ENCODE measurements around the gene BMPR1A. TPM values are rescaled to one million over a fixed set of nuclear protein-coding genes. Genes with fewer than 3 reads are reported as not detected.

Gene BMPR1A
- total RNA-seq, 1 experiment from 2014 or later = 104 TPM

DNA sequence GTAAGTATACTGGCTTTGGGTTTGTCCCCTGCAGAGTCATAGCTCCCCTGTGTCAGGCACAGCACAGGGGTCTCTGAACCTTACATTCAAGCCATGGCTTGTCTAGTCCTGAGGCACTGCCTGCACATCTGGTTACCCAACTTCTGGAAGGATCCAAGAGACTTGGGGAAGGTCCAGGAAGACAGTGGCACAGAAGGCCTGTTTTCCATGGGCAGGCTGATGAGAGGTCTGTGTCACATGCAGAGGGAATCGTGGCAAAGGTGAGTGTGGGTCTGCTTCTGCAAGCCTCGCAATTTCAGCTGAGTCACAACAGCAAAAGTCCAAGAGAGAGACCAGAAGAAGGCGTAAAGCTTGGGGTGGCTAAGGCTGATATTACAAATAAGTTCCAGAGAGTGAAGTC lies 28.4 kb upstream of the BMPR1A start:
- Mint-ChIP-seq H3K27me3 (ENCODE audit: low read depth) (no peaks in the 10 kb centered on the region), H3K27ac (peak overlapping the region; percentile 11; the same call in 1 of the 2 replicates), H3K4me3 (no peak overlapping the region), H3K9me3 (no peaks in the 10 kb centered on the region), H3K4me1 (peaks cover 5% of the 10 kb centered on the region), H3K36me3 (no peaks in the 10 kb centered on the region)
- ChIA-PET CTCF (no interaction called here), POLR2A (no interaction called here)
- no peak for DNase-seq (ENCODE audit: low spot score)
- TF ChIP-seq TEAD4 (CRISPR knock-in tag; IDR thresholded peaks at IDR 0.05) (no peak), CDX4 (CRISPR knock-in tag; IDR thresholded peaks at IDR 0.05; ENCODE audit: borderline replicate concordance) (no peak), JUN (CRISPR knock-in tag; IDR thresholded peaks at IDR 0.05) (no peak), PRRX2 (CRISPR knock-in tag; IDR thresholded peaks at IDR 0.05) (no peak), RELA (CRISPR knock-in tag; IDR thresholded peaks at IDR 0.05; ENCODE audit: borderline replicate concordance) (no peak), ATF6 (CRISPR knock-in tag; IDR thresholded peaks at IDR 0.05) (no peak), ZNF416 (CRISPR knock-in tag; IDR thresholded peaks at IDR 0.05) (no peak), ZNF423 (CRISPR knock-in tag; IDR thresholded peaks at IDR 0.05) (no peak), SMAD3 (CRISPR knock-in tag; IDR thresholded peaks at IDR 0.05; ENCODE audit: borderline replicate concordance) (no peak), ZNF317 (CRISPR knock-in tag; IDR thresholded peaks at IDR 0.05; ENCODE audit: borderline replicate concordance, low read depth) (no peak), OVOL2 (CRISPR knock-in tag; IDR thresholded peaks at IDR 0.05; ENCODE audit: borderline replicate concordance) (no peak), MXD4 (CRISPR knock-in tag; IDR thresholded peaks at IDR 0.05; ENCODE audit: borderline replicate concordance) (no peak), TP53 (CRISPR knock-in tag; IDR thresholded peaks at IDR 0.05) (no peak), KAT7 (CRISPR knock-in tag; IDR thresholded peaks at IDR 0.05; ENCODE audit: borderline replicate concordance) (no peak), AR (CRISPR knock-in tag; IDR thresholded peaks at IDR 0.05) (no peak), GRHL2 (CRISPR knock-in tag; IDR thresholded peaks at IDR 0.05; ENCODE audit: insufficient replicate concordance, severe bottlenecking) (no peak)
- TF ChIP-seq, protein P1, sequence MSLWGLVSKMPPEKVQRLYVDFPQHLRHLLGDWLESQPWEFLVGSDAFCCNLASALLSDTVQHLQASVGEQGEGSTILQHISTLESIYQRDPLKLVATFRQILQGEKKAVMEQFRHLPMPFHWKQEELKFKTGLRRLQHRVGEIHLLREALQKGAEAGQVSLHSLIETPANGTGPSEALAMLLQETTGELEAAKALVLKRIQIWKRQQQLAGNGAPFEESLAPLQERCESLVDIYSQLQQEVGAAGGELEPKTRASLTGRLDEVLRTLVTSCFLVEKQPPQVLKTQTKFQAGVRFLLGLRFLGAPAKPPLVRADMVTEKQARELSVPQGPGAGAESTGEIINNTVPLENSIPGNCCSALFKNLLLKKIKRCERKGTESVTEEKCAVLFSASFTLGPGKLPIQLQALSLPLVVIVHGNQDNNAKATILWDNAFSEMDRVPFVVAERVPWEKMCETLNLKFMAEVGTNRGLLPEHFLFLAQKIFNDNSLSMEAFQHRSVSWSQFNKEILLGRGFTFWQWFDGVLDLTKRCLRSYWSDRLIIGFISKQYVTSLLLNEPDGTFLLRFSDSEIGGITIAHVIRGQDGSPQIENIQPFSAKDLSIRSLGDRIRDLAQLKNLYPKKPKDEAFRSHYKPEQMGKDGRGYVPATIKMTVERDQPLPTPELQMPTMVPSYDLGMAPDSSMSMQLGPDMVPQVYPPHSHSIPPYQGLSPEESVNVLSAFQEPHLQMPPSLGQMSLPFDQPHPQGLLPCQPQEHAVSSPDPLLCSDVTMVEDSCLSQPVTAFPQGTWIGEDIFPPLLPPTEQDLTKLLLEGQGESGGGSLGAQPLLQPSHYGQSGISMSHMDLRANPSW (CRISPR knock-in tag; conservative IDR thresholded peaks at IDR 0.05; ENCODE audit: low read depth) = no peak
- TF ChIP-seq, protein P2, sequence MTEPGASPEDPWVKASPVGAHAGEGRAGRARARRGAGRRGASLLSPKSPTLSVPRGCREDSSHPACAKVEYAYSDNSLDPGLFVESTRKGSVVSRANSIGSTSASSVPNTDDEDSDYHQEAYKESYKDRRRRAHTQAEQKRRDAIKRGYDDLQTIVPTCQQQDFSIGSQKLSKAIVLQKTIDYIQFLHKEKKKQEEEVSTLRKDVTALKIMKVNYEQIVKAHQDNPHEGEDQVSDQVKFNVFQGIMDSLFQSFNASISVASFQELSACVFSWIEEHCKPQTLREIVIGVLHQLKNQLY (CRISPR knock-in tag; IDR thresholded peaks at IDR 0.05) = no peak
- TF ChIP-seq, protein P3, sequence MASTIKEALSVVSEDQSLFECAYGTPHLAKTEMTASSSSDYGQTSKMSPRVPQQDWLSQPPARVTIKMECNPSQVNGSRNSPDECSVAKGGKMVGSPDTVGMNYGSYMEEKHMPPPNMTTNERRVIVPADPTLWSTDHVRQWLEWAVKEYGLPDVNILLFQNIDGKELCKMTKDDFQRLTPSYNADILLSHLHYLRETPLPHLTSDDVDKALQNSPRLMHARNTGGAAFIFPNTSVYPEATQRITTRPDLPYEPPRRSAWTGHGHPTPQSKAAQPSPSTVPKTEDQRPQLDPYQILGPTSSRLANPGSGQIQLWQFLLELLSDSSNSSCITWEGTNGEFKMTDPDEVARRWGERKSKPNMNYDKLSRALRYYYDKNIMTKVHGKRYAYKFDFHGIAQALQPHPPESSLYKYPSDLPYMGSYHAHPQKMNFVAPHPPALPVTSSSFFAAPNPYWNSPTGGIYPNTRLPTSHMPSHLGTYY (CRISPR knock-in tag; IDR thresholded peaks at IDR 0.05) = no peak
- ATAC-seq = no peak
